Measurements from ENCODE around the gene RPP25L.
A peak's percentile ranks its signal among the peaks of the same experiment; 100 is the strongest.

The RPP25L gene

GRCh38 chr9:34637356-34638137, 25.6 kb upstream of the RPP25L start, which contains the start of gene SIGMAR1:
SIGMAR1 (minus strand) TSS chr9:34637787; CDS start chr9:34637697, 90 bp downstream.
- peak; percentile 93 for DNase-seq (ENCODE audit: low spot score)

DNA sequence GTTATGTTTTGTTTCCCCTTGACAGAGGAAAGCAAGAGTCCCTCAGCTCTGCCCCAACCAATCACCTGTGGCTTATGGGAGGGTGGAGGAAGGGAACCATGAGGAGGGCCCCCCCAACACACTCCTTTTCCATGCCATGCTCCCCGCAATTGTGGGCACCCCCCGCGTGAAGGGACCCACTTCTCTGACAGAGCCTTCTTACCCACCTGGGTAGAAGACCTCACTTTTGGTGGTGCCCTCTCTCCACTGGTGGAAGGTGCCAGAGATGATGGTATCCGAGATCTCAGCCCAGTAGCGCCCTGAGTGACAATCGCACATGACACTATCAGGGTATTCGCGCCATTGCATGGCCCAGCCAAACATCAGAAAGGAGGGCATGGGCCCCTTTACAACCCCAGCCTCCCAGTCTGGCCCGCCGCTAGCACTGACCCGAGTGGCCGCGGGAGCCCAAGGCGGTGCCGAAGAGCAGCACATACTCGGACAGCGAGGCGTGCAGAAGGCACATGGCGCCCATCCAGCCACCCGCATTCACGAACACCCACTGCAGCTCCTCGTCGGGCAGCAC, 25.0 kb upstream of the RPP25L start:
- no peak for DNase-seq (ENCODE audit: low spot score)

GRCh38 chr9:34635556-34635955, 23.7 kb upstream of the RPP25L start:
- no peak for DNase-seq (ENCODE audit: low spot score)

DNA sequence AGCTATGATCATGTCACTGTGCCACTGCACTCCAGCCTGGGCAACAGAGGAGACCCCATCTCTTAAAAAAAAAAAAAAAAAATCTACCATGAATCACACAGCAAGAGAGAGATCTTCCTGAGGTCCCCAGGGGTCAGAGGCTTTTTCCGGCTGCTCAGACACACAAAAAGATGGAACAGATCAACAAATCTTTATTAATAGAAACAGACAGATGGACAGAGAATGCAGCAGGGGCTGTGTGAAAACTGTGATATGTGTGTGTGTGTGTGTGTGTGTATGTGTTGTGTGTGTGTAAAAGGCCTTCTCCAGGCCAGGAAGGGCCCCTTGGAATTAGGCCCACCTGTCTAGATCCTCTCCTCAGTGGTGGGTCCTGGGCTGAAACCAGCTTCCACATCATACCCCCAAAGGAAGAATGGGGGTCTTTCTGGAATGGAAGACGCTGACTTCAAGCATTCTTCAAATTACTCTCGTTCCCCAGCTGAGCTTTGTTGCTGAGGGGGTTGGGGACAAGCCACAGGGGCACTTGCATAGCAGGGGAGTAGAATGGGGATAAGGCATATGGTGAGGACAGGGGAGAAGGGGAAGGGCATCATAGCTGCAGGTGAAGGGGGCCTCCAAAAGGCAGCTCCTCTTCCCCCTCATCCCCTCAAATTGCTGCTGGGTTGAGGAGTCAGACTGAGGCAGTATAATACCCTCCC, 22.8 kb upstream of the RPP25L start:
- no peak for DNase-seq (ENCODE audit: low spot score)

- DNase-seq (ENCODE audit: low spot score), result peak; percentile 67
Observed at GRCh38 chr9:34633851-34634550, 22.1 kb upstream of the RPP25L start.

GRCh38 chr9:34633166-34633565, 21.3 kb upstream of the RPP25L start:
- DNase-seq (ENCODE audit: low spot score), result no peak

DNA sequence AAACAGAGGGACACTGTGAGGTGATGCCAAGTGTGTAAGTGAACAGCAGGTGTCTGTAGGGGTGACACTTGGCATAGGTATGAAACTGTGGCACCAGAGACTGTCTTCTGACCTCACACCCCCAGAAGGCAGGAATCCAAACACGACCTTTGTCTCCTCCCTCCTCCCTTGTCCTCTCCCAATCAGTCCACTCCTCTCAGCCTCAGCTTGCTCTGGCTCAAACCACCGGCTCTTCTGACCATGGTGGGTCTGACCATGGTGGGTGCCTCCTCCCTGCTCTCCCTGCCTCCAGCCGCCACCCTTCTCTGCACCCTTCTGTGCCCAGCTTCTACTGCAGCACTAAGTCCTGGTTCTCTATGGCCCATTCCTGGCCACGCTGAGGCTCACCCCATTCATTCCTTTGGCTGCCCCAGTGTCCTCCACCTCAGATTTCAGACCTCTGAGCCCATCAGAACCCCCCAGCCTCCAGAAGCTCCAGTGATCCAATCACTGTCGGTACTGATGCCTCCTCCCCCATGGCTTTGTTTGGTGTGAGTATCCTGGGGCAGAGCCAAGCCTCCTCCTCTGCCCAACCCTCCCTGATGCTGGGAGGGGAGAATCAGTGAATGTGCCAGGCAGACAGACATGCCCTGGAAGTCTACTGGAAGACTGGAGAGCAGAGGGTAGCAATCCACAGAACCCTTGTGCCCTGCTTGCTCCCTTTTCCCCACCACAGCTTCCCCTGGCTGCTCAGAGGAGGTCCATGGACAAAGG, 18.7 kb upstream of the RPP25L start:
- no peak for DNase-seq (ENCODE audit: low spot score)

DNA sequence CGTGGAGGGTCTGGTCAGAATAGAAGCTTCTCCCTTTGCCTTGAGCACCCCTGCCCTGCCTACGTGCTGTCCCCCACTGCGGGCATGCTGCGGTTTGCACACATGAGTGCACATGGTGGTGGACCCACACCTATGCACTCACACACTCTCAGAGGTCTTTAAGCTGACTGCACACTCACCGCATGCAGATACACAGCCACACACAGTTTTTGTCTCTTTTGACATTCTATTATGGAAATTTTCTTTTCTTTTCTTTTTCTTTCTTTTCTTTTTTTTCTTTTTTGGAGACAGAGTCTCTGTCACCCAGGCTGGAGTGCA, 17.6 kb upstream of the RPP25L start:
- no peak for DNase-seq (ENCODE audit: low spot score)

DNA sequence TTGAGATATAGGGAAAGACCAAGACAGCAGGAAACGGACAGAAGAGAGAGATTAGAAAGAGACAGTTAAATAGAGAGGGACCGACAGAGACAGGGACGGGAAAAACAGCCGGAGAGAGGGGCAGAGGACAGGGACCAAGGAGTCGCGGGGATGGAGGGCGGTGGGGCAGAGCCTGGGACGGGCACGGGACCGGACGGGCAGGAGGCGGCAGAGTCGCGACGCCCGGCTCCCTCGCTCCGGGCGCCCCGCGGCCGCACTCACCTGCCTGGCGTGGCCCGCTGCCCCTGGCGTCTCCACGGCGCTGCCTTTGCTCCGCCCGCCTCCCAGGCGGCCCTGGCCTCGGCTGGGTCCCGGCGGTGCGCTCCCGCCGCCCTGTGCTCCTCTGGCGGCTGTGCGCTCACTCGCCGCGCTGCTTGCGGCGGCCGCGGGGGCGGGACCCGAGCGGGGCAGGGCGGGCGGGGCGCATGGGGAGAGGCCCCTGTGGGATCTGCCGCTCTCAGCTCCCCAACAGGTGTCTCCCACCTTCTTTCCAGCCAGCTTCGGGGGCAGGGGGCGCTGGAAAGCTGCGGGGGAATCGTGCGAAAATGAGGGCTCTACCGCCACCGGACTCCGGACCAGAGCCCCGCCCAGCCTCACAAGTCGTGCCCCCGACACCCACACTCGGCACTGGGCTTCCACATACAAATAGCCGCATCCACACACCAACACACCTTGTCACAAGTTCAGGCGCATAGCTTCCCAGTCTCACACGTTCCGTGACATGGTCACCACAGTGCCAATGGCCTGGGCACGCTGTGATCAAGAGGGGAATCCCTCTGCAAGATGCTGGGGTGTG, 17.0 kb upstream of the RPP25L start, which contains the start of gene ARID3C:
ARID3C (minus strand) TSS at position 411 of the 835 bp plus-strand sequence. CDS start 1,052 bp downstream, outside the sequence.
- no peak for DNase-seq (ENCODE audit: low spot score)

DNA sequence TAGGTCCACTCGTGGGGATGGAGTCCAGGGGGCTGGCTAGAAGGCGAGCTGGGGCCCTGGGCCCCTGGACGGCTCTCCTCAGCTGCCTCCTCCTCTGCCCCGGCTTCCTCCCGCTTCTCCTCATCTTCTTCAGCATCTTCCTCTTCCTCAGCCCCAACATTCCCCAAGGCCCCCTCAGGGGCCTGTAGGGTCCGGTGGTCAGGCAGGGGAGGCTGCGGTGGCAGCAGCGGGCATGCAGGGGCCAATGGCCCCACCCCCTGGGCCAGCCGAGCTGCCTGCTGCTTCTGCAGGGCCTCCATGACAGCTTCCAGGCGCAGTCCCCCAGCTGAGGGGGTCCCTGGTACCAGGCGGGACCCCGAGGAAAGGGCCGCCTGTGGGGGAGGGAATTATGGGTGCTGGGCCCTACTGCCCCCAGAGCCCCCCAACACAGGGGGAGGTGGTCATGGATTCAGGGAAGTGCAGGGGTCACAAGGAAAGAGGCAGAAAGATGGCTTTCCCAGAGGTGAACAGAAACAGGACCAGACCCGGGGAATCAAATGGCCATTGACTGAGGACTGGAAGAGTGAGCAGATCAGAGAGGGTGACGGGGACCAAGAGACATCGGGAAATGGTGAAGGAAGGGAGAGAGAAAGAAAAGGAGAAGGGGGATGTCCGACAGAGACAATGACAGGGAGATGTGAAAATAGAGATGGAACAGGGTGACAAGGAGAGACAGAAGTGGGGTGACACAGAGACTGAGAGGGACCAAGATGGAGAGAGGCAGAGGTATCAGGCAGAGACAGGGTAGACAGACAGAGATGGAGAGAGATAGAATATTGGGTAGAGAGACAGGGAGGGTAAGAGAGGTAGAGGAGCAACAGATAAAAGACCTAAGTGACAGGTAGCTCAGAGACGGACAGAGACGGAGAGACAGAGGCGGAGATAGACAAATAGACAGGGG, 16.1 kb upstream of the RPP25L start:
- DNase-seq (ENCODE audit: low spot score), result no peak

DNA sequence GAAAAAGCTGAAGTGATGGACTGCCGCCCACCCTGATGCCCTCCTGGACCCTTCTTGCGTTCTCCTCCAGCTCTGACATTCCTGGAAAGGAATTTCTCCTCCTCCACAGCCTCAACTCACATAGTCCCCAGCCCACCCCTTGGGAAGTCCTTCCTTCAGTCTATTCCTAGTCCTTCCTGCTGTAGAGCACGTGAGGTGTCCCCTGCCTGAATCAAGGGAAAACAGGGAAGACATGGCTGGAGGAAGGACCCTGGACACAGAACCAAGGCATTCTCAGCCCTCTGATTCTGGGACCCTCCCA, 13.2 kb upstream of the RPP25L start:
- DNase-seq (ENCODE audit: low spot score), result no peak

GRCh38 chr9:34624475-34625185, 12.7 kb upstream of the RPP25L start:
- no peak for DNase-seq (ENCODE audit: low spot score)

DNA sequence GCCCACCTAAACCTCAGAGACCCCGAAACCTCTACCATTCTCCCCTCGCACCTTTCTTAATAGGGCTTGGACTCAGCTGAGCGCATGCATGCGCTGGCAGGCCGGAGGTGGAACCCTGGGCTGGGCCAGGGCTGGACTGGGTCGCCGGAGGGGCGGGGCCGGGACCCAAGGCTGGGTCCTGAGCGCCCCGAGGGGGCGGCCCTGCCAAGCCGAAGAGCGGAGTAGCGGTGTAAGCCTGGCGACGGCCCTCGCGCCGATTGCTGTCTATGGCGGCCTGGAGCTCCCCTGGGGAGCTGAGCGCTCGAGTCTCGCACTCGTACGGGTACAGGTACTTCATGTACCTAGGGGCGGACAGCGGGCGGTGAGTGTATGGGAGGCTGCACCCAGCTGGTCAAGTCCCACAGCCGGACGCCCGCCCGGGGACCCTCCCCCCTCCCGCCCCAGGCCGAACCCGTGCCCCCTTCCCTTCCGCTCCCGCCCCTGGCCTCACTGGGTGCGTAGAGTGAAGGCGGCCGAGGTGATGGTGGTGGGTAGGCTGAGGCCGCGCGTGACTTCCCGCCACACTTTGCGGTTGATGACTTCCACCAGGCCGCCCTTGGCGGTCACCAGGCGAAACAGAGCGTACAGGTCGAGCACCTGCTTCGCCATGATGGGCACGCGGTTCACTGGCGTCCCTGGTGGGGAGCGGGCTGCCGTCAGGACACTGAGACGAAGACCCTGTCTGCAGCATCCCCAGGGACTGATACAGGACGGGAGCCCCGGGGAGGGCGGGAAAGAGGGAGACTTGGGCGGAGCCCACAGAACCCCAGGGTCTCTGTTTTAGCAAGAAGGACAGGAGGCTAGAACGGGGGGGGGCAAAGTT, 11.7 kb upstream of the RPP25L start:
- no peak for DNase-seq (ENCODE audit: low spot score)

DNA sequence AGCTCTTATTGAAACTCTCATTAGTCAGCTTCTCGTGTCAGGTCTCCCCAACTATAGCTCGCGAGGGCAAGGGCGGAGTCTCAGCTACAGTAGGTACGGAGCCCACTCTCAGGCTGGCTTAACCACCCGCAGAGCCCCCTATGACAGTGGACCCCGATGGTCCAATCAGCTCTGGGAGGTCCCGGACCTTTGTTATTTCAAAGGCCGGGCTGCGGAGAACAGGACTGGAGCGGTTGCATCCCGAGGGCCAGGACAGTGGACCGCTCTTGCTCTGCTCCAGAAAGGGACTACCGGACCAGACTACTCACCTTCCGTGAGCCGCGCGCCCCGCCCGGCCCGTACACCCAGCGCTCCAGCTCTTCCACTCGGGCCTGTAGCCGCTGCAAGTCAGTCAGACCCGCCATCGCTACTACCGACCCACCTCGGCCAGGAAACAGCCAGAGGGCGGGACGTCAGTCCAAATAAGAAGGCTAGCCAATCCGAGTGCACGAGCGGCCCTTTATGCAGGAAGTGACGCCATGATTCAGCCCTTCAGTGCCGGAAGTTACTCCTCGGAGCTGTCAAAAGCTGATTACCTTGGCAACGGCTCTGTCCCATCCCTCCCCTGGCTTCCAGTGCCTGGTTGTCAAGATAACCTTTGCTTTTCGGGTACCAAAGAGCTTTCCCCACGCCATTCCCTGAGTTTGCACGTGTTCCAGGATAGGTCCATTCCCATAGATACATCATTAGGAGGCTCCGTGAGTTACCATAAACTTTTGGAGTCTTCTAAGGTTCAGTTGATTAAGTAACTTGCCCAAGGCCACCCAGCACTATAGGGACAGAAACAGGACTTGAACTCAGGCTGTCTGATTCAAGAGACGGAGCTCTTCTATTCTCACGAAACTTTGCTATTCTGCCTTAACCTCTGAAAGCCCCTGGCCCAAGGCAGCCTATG, 8.4 kb upstream of the RPP25L start, which contains the start of gene DCTN3:
DCTN3 (minus strand) TSS at position 435 of the 934 bp plus-strand sequence; CDS start at position 404, 31 bp downstream.
- DNase-seq (ENCODE audit: low spot score), result peak; percentile 95

- no peak for DNase-seq (ENCODE audit: low spot score)
Observed at GRCh38 chr9:34615132-34615531, 3.2 kb upstream of the RPP25L start.

GRCh38 chr9:34612788-34613390, 992 bp upstream of the RPP25L start:
- DNase-seq (ENCODE audit: low spot score), result peak; percentile 81
